ENCODE measurements around the gene GALNT13.

Gene GALNT13

GRCh38 chr2:153871231-153872221 lies at the start of gene GALNT13:
Gene GALNT13 (plus strand): TSS chr2:153871922.
- DNase-seq (ENCODE audit: low read depth), result no peak

- DNase-seq (ENCODE audit: low read depth), result peak; percentile 0
Observed at GRCh38 chr2:153823880-153824279, 47.8 kb upstream of the GALNT13 start.

GRCh38 chr2:153828335-153828734 lies 43.4 kb upstream of the GALNT13 start:
- DNase-seq (ENCODE audit: low read depth), result no peak

GRCh38 chr2:153834662-153835061 lies 37.1 kb upstream of the GALNT13 start:
- DNase-seq (ENCODE audit: low read depth), result no peak

GRCh38 chr2:153858250-153858649 lies 13.5 kb upstream of the GALNT13 start:
- no peak for DNase-seq (ENCODE audit: low read depth)

- DNase-seq (ENCODE audit: low read depth), result no peak
Observed at GRCh38 chr2:153864022-153864421, 7.7 kb upstream of the GALNT13 start.

- DNase-seq (ENCODE audit: low read depth), result no peak
Observed at GRCh38 chr2:153866595-153866994, 5.1 kb upstream of the GALNT13 start.

- no peak for DNase-seq (ENCODE audit: low read depth)
Observed at GRCh38 chr2:153870308-153870707, 1.4 kb upstream of the GALNT13 start.

- DNase-seq (ENCODE audit: low read depth), result no peak
Observed at GRCh38 chr2:153872311-153873051, 759 bp downstream of the GALNT13 start.

GRCh38 chr2:153873052-153874048 lies 1.6 kb downstream of the GALNT13 start:
- DNase-seq (ENCODE audit: low read depth), result no peak

- DNase-seq (ENCODE audit: low read depth), result no peak
Observed at GRCh38 chr2:153875801-153876466, 4.2 kb downstream of the GALNT13 start.

GRCh38 chr2:153880926-153881325 lies 9.2 kb downstream of the GALNT13 start:
- DNase-seq (ENCODE audit: low read depth), result no peak

- no peak for DNase-seq (ENCODE audit: low read depth)
Observed at GRCh38 chr2:153886833-153887232, 15.1 kb downstream of the GALNT13 start.

- DNase-seq (ENCODE audit: low read depth), result no peak
Observed at GRCh38 chr2:153890576-153890975, 18.9 kb downstream of the GALNT13 start.

- no peak for DNase-seq (ENCODE audit: low read depth)
Observed at GRCh38 chr2:153891051-153891450, 19.3 kb downstream of the GALNT13 start.

- DNase-seq (ENCODE audit: low read depth), result no peak
Observed at GRCh38 chr2:153912798-153913396, 41.2 kb downstream of the GALNT13 start.

GRCh38 chr2:153917570-153917969 lies 45.8 kb downstream of the GALNT13 start:
- DNase-seq (ENCODE audit: low read depth), result no peak

GRCh38 chr2:153935511-153935910 lies 63.8 kb downstream of the GALNT13 start:
- no peak for DNase-seq (ENCODE audit: low read depth)

GRCh38 chr2:153939124-153939796 lies 67.5 kb downstream of the GALNT13 start:
- no peak for DNase-seq (ENCODE audit: low read depth)

GRCh38 chr2:153940511-153940910 lies 68.8 kb downstream of the GALNT13 start:
- DNase-seq (ENCODE audit: low read depth), result no peak
